ENCODE data around the gene ULBP1.
"Not testable (repeated sequence)": the region's sequence is repeated elsewhere in the genome, so short reads cannot be mapped to it uniquely, and the experiment has no call there.

Gene ULBP1

GRCh38 chr6:149934249-149935156 lies 29.2 kb upstream of the ULBP1 start:
- peak; percentile 73 to 78 for DNase-seq

- DNase-seq: no peak
These were observed 28.5 kb upstream of the ULBP1 start for GRCh38 chr6:149935246-149935645.

GRCh38 chr6:149935668-149936067 lies 28.1 kb upstream of the ULBP1 start:
- DNase-seq: no peak

GRCh38 chr6:149936743-149937142 lies 27.0 kb upstream of the ULBP1 start:
- no peak for DNase-seq

- DNase-seq: not testable (repeated sequence)
These were observed 25.7 kb upstream of the ULBP1 start for GRCh38 chr6:149938013-149938570.

- peak in 1 of 2 donors; percentile 36 for DNase-seq
These were observed 25.0 kb upstream of the ULBP1 start for GRCh38 chr6:149938571-149939355.

GRCh38 chr6:149939356-149939648 lies 24.4 kb upstream of the ULBP1 start:
- DNase-seq: no peak

GRCh38 chr6:149939909-149940671 lies 23.7 kb upstream of the ULBP1 start:
- DNase-seq: no peak

GRCh38 chr6:149940672-149940982 lies 23.1 kb upstream of the ULBP1 start:
- no peak for DNase-seq

- peak; percentile 85 to 86 for DNase-seq
These were observed 21.9 kb upstream of the ULBP1 start, which contains the start of gene ULBP2 for GRCh38 chr6:149941583-149942460. Gene ULBP2 (plus strand): TSS chr6:149942014. CDS start chr6:149942073, 59 bp downstream.

- no peak for DNase-seq
These were observed 21.3 kb upstream of the ULBP1 start for GRCh38 chr6:149942461-149942829.

- not testable (repeated sequence) for DNase-seq
These were observed 20.4 kb upstream of the ULBP1 start for GRCh38 chr6:149943321-149943720.

GRCh38 chr6:149945276-149945675 lies 18.5 kb upstream of the ULBP1 start:
- not testable (repeated sequence) for DNase-seq

GRCh38 chr6:149946631-149947030 lies 17.1 kb upstream of the ULBP1 start:
- not testable (repeated sequence) for DNase-seq

GRCh38 chr6:149947533-149947932 lies 16.2 kb upstream of the ULBP1 start:
- DNase-seq: not testable (repeated sequence)

GRCh38 chr6:149948011-149948410 lies 15.7 kb upstream of the ULBP1 start:
- DNase-seq: no peak

GRCh38 chr6:149948616-149949015 lies 15.1 kb upstream of the ULBP1 start:
- no peak for DNase-seq

- no peak for DNase-seq
These were observed 13.3 kb upstream of the ULBP1 start for GRCh38 chr6:149950423-149950822.

GRCh38 chr6:149951096-149951495 lies 12.6 kb upstream of the ULBP1 start:
- DNase-seq: no peak

- DNase-seq: no peak
These were observed 12.1 kb upstream of the ULBP1 start for GRCh38 chr6:149951626-149952025.

- DNase-seq: not testable (repeated sequence)
These were observed 10.4 kb upstream of the ULBP1 start for GRCh38 chr6:149953390-149953789.

- not testable (repeated sequence) for DNase-seq
These were observed 9.8 kb upstream of the ULBP1 start for GRCh38 chr6:149953934-149954327.

Measured in stimulated activated CD4-positive, alpha-beta T cell treated with anti-CD3 and anti-CD28 coated beads, Interleukin-2, amount 100 ng/mL, for 24 hours (primary cell).